ENCODE data around the gene SPN. TPM values are rescaled to one million over a fixed set of nuclear protein-coding genes. Genes with fewer than 3 reads are reported as not detected.

Gene SPN
- total RNA-seq, 1 experiment from 2014 or later = 0.47 TPM

- no peaks in the 10 kb centered on the region for H4K20me1 ChIP-seq (ENCODE audit: insufficient read depth)
- POLR2A ChIA-PET = no interaction called here
- H3K27me3 ChIP-seq (ENCODE audit: insufficient read depth, low read length) = no peaks in the 10 kb centered on the region
- ATAC-seq (no peak), DNase-seq (ENCODE audit: low read depth, low spot score) (no peak)
- peaks cover 5 to 11% of the 10 kb centered on the region in 2 experiments; a peak in 3 of 4 replicates for H3K4me1 ChIP-seq (ENCODE audit: control insufficient read depth in 1 of 2, insufficient read depth in 2 of 2, low read length in 2 of 2)
- H2AFZ ChIP-seq (ENCODE audit: low read depth, low read length, poor library complexity, severe bottlenecking) = peak overlapping the region; percentile 29
- no peak overlapping the region for H3K4me3 ChIP-seq (replicated peaks in 1 of 2; ENCODE audit: low read depth in 1 of 2, low read length in 2 of 2)
- RAD21 ChIA-PET (ENCODE audit: low non-redundant PET in 1 of 2, low total read pairs in 2 of 2, uncharacterized antibody in 2 of 2, unreplicated experiment in 2 of 2) = no interaction called here
- CTCF ChIA-PET = interaction anchor here (1.0 to 1.3 kb wide), 2 partner anchors 12 to 16 kb away, joined by 3 to 5 read pairs; no protein-coding TSS in a partner anchor
- H3K36me3 ChIP-seq (ENCODE audit: control insufficient read depth in 1 of 2, insufficient read depth in 2 of 2, low read length in 2 of 2) = no peaks in the 10 kb centered on the region
- TF ChIP-seq CTCF (IDR thresholded peaks at IDR 0.05 in 2 of 3, conservative IDR thresholded peaks at IDR 0.05 in 1 of 3; ENCODE audit: borderline replicate concordance in 1 of 3, insufficient read depth in 1 of 3, low read depth in 2 of 3, low read length in 2 of 3) (no peak), SRF (IDR thresholded peaks at IDR 0.05; ENCODE audit: low read depth) (no peak), YY1 (IDR thresholded peaks at IDR 0.05; ENCODE audit: extremely low read depth, insufficient replicate concordance, low read depth, low read length) (no peak), JUND (IDR thresholded peaks at IDR 0.05) (no peak), ZFX (IDR thresholded peaks at IDR 0.05) (no peak)
- TF ChIP-seq, protein P1, sequence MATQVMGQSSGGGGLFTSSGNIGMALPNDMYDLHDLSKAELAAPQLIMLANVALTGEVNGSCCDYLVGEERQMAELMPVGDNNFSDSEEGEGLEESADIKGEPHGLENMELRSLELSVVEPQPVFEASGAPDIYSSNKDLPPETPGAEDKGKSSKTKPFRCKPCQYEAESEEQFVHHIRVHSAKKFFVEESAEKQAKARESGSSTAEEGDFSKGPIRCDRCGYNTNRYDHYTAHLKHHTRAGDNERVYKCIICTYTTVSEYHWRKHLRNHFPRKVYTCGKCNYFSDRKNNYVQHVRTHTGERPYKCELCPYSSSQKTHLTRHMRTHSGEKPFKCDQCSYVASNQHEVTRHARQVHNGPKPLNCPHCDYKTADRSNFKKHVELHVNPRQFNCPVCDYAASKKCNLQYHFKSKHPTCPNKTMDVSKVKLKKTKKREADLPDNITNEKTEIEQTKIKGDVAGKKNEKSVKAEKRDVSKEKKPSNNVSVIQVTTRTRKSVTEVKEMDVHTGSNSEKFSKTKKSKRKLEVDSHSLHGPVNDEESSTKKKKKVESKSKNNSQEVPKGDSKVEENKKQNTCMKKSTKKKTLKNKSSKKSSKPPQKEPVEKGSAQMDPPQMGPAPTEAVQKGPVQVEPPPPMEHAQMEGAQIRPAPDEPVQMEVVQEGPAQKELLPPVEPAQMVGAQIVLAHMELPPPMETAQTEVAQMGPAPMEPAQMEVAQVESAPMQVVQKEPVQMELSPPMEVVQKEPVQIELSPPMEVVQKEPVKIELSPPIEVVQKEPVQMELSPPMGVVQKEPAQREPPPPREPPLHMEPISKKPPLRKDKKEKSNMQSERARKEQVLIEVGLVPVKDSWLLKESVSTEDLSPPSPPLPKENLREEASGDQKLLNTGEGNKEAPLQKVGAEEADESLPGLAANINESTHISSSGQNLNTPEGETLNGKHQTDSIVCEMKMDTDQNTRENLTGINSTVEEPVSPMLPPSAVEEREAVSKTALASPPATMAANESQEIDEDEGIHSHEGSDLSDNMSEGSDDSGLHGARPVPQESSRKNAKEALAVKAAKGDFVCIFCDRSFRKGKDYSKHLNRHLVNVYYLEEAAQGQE (IDR thresholded peaks at IDR 0.05; ENCODE audit: low read depth) = no peak
- TF ChIP-seq, protein P2, sequence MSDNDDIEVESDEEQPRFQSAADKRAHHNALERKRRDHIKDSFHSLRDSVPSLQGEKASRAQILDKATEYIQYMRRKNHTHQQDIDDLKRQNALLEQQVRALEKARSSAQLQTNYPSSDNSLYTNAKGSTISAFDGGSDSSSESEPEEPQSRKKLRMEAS (IDR thresholded peaks at IDR 0.05) = no peak
- TF ChIP-seq, protein P3, sequence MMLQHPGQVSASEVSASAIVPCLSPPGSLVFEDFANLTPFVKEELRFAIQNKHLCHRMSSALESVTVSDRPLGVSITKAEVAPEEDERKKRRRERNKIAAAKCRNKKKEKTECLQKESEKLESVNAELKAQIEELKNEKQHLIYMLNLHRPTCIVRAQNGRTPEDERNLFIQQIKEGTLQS (IDR thresholded peaks at IDR 0.05) = no peak
- intact Hi-C loops (cut with micrococcal nuclease) = no loop called here
- no peak overlapping the region for H3K9ac ChIP-seq (ENCODE audit: low read length)
- H3K27ac ChIP-seq (ENCODE audit: low read depth, low read length) = no peak overlapping the region
- H3K4me2 ChIP-seq (ENCODE audit: low read length) = no peak overlapping the region
- no TSS peak for BruUV-seq (replicated peaks)
- no peaks in the 10 kb centered on the region for H3K9me2 ChIP-seq (ENCODE audit: insufficient read depth)
- H3K9me3 ChIP-seq (ENCODE audit: control insufficient read depth in 1 of 2, insufficient read depth in 1 of 2, low read depth in 1 of 2, low read length in 2 of 2) = no peaks in the 10 kb centered on the region
- H3K79me2 ChIP-seq (ENCODE audit: insufficient read depth, low read length) = no peaks in the 10 kb centered on the region
These were observed 49.8 kb downstream of the SPN start for GRCh38 chr16:29712809-29713208.
